GM18498 (cell line): ENCODE data around the gene NTHL1.

Experiments used
- ATAC-seq: cut with Tn5 transposase; IDR thresholded peaks from one replicate; pipeline ENCODE4 v1.9.1; 2021; ENCODE audit warnings: mild to moderate bottlenecking, moderate library complexity; ENCODE audit not compliant: unreplicated experiment

NTHL1 gene

GRCh38 chr16:2084895-2085625 is 37.4 kb upstream of the NTHL1 start:
- no peak for ATAC-seq

GRCh38 chr16:2083876-2084780 is 36.5 kb upstream of the NTHL1 start:
- ATAC-seq: no peak

GRCh38 chr16:2083409-2083808 is 35.8 kb upstream of the NTHL1 start:
- ATAC-seq: no peak

GRCh38 chr16:2082983-2083364 is 35.3 kb upstream of the NTHL1 start:
- ATAC-seq: no peak

- no peak for ATAC-seq
Observed at GRCh38 chr16:2082171-2082982, 34.7 kb upstream of the NTHL1 start.

- no peak for ATAC-seq
Observed at GRCh38 chr16:2081201-2082084, 33.8 kb upstream of the NTHL1 start.

GRCh38 chr16:2079991-2080390 is 32.4 kb upstream of the NTHL1 start:
- ATAC-seq: no peak

GRCh38 chr16:2079311-2079800 is 31.7 kb upstream of the NTHL1 start:
- no peak for ATAC-seq

GRCh38 chr16:2078691-2079090 is 31.1 kb upstream of the NTHL1 start:
- ATAC-seq: no peak

- no peak for ATAC-seq
Observed at GRCh38 chr16:2078096-2078495, 30.5 kb upstream of the NTHL1 start.

GRCh38 chr16:2077696-2078095 is 30.1 kb upstream of the NTHL1 start:
- ATAC-seq: no peak

- ATAC-seq: no peak
Observed at GRCh38 chr16:2077016-2077415, 29.4 kb upstream of the NTHL1 start.

- ATAC-seq: no peak
Observed at GRCh38 chr16:2076072-2076865, 28.6 kb upstream of the NTHL1 start.

GRCh38 chr16:2075631-2076030 is 28.0 kb upstream of the NTHL1 start:
- ATAC-seq: no peak

- no peak for ATAC-seq
Observed at GRCh38 chr16:2074071-2074470, 26.4 kb upstream of the NTHL1 start.

GRCh38 chr16:2072926-2073325 is 25.3 kb upstream of the NTHL1 start:
- no peak for ATAC-seq

- no peak for ATAC-seq
Observed at GRCh38 chr16:2071454-2072202, 24.0 kb upstream of the NTHL1 start.

- ATAC-seq: no peak
Observed at GRCh38 chr16:2070576-2071453, 23.2 kb upstream of the NTHL1 start.
